Stomach smooth muscle (tissue), 2 donors: ENCODE measurements around the gene UBQLN2.
"Not testable (repeated sequence)": the region's sequence is repeated elsewhere in the genome, so short reads cannot be mapped to it uniquely, and the experiment has no call there.

ENCODE experiments used
- H3K27ac ChIP-seq: one replicate; pipeline ENCODE4 v1.7.0; 2013; ENCODE audit warnings: mild to moderate bottlenecking, low read length, inconsistent platforms
- H3K27me3 ChIP-seq, 2 donors: one replicate each; pipeline ENCODE4 v1.7.0; 2013; ENCODE audit warnings: low read length in 2 of 2; ENCODE audit not compliant: insufficient read depth in 2 of 2, control insufficient read depth in 1 of 2
- H3K36me3 ChIP-seq, 2 donors: one replicate each; pipeline ENCODE4 v1.7.0; 2013; ENCODE audit warnings: low read length in 2 of 2; ENCODE audit not compliant: control insufficient read depth in 2 of 2, insufficient read depth in 2 of 2
- H3K4me1 ChIP-seq: one replicate; pipeline ENCODE4 v1.7.0; 2013; ENCODE audit warnings: low read length; ENCODE audit not compliant: control insufficient read depth, insufficient read depth
- H3K4me3 ChIP-seq, 2 donors: one replicate each; pipeline ENCODE4 v1.7.0; 2013; ENCODE audit warnings: low read length in 2 of 2
- H3K9ac ChIP-seq, 2 donors: one replicate each; pipeline ENCODE4 v1.7.0; 2013; ENCODE audit warnings: low read length in 2 of 2, mild to moderate bottlenecking in 1 of 2
- H3K9me3 ChIP-seq, 2 donors: one replicate each; pipeline ENCODE4 v1.7.0; 2013; ENCODE audit warnings: low read length in 2 of 2; ENCODE audit not compliant: control insufficient read depth in 2 of 2
- donor health status: healthy.
- donor health status: Pancreatic carcinoma.

The UBQLN2 gene

GRCh38 chrX:56563231-56564161 lies at the start of gene UBQLN2:
UBQLN2 (plus strand) TSS chrX:56563627; CDS start chrX:56563874, 247 bp downstream.
- peaks cover 8% of the 10 kb centered on the region for H3K4me1 ChIP-seq
- peak within 1 kb of the TSS; percentile 83 to 86 for H3K4me3 ChIP-seq
- peaks cover 0 to 3% of the 10 kb centered on the region in 2 donors for H3K27me3 ChIP-seq
- no peaks in the 10 kb centered on the region for H3K9me3 ChIP-seq
- no peaks in the 10 kb centered on the region for H3K36me3 ChIP-seq
- peak within 1 kb of the TSS; percentile 94 for H3K27ac ChIP-seq
- H3K9ac ChIP-seq, result peak within 1 kb of the TSS; percentile 89 to 94

- no peak overlapping the region for H3K4me3 ChIP-seq
- no peaks in the 10 kb centered on the region for H3K36me3 ChIP-seq
- H3K27me3 ChIP-seq, result no peaks in the 10 kb centered on the region
- H3K4me1 ChIP-seq, result no peaks in the 10 kb centered on the region
- H3K27ac ChIP-seq, result no peak overlapping the region
- no peak overlapping the region for H3K9ac ChIP-seq
- H3K9me3 ChIP-seq, result no peaks in the 10 kb centered on the region
These were observed 43.8 kb upstream of the UBQLN2 start for GRCh38 chrX:56519642-56520041.

GRCh38 chrX:56529482-56530007 lies 33.9 kb upstream of the UBQLN2 start:
- H3K27ac ChIP-seq, H3K9ac ChIP-seq, H3K4me3 ChIP-seq, H3K36me3 ChIP-seq, H3K9me3 ChIP-seq, H3K4me1 ChIP-seq, H3K27me3 ChIP-seq: not testable (repeated sequence)

GRCh38 chrX:56530011-56530410 lies 33.4 kb upstream of the UBQLN2 start:
- H3K27ac ChIP-seq, result no peak overlapping the region
- no peaks in the 10 kb centered on the region for H3K27me3 ChIP-seq
- no peaks in the 10 kb centered on the region for H3K4me1 ChIP-seq
- no peak overlapping the region for H3K4me3 ChIP-seq
- no peak overlapping the region for H3K9ac ChIP-seq
- no peaks in the 10 kb centered on the region for H3K9me3 ChIP-seq
- no peaks in the 10 kb centered on the region for H3K36me3 ChIP-seq

- Histone ChIP-seq H3K9me3 (no peaks in the 10 kb centered on the region), H3K27ac (no peak overlapping the region), H3K36me3 (no peaks in the 10 kb centered on the region), H3K27me3 (peaks cover 0 to 2% of the 10 kb centered on the region in 2 donors), H3K4me1 (no peaks in the 10 kb centered on the region), H3K4me3 (no peak overlapping the region), H3K9ac (no peak overlapping the region)
These were observed 12.8 kb upstream of the UBQLN2 start for GRCh38 chrX:56550667-56551066.

- H3K9me3 ChIP-seq, result no peaks in the 10 kb centered on the region
- H3K9ac ChIP-seq, result no peak overlapping the region
- no peak overlapping the region for H3K27ac ChIP-seq
- no peak overlapping the region for H3K4me3 ChIP-seq
- no peaks in the 10 kb centered on the region for H3K36me3 ChIP-seq
- H3K27me3 ChIP-seq, result peaks cover 0 to 2% of the 10 kb centered on the region in 2 donors
- H3K4me1 ChIP-seq, result no peaks in the 10 kb centered on the region
These were observed 8.6 kb upstream of the UBQLN2 start for GRCh38 chrX:56554870-56555269.

GRCh38 chrX:56557376-56557929 lies 6.0 kb upstream of the UBQLN2 start:
- no peaks in the 10 kb centered on the region for H3K9me3 ChIP-seq
- no peaks in the 10 kb centered on the region for H3K36me3 ChIP-seq
- H3K27me3 ChIP-seq, result no peaks in the 10 kb centered on the region

GRCh38 chrX:56564164-56564885 lies 898 bp downstream of the UBQLN2 start:
- Histone ChIP-seq H3K4me1 (peaks cover 13% of the 10 kb centered on the region), H3K9ac (peak overlapping the region; percentile 89 to 94), H3K36me3 (peaks cover 0 to 2% of the 10 kb centered on the region in 2 donors), H3K27me3 (peaks cover 0 to 3% of the 10 kb centered on the region in 2 donors), H3K9me3 (no peaks in the 10 kb centered on the region), H3K4me3 (peak overlapping the region; percentile 83 to 86), H3K27ac (peak overlapping the region; percentile 94)

More at GRCh38 chrX:56557376-56557929, 6.0 kb upstream of the UBQLN2 start:
- H3K27ac ChIP-seq, result no peak overlapping the region
- H3K9ac ChIP-seq, result no peak overlapping the region
- H3K4me1 ChIP-seq, result no peaks in the 10 kb centered on the region
- no peak overlapping the region for H3K4me3 ChIP-seq

- peak overlapping the region; percentile 89 to 94 for H3K9ac ChIP-seq
- peaks cover 13% of the 10 kb centered on the region for H3K4me1 ChIP-seq
- peak overlapping the region; percentile 83 to 86 for H3K4me3 ChIP-seq
These were observed 1.8 kb downstream of the UBQLN2 start for GRCh38 chrX:56564921-56565840.

More at GRCh38 chrX:56564921-56565840, 1.8 kb downstream of the UBQLN2 start:
- H3K36me3 ChIP-seq, result peaks cover 0 to 2% of the 10 kb centered on the region in 2 donors
- peak overlapping the region; percentile 94 for H3K27ac ChIP-seq
- peaks cover 0 to 3% of the 10 kb centered on the region in 2 donors for H3K27me3 ChIP-seq
- no peaks in the 10 kb centered on the region for H3K9me3 ChIP-seq
